HG03469 (cell line): ENCODE measurements around the gene NGF.

Source experiments
- ATAC-seq: cut with Tn5 transposase; IDR thresholded peaks from one replicate; pipeline ENCODE4 v1.9.1; 2021; ENCODE audit warnings: mild to moderate bottlenecking, moderate library complexity, moderate number of reproducible peaks; ENCODE audit not compliant: unreplicated experiment

The NGF gene

DNA sequence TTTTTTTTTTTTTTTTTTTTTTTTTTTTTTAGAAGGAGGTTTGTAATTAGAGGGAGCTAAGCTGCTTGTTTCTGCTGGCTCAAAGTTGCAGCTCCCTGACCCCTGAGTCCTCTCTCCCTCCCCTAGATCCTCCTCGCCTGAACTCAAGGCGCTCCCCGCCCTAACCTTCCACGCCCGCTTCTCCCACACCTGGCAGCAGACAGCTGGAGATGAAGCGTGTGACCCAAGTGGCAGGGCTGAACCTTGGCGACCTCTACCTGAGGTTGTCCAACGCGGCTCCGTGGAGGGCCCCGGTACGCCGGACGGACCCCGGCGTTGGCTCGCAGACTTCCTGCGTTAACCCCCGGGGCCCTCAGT, 795 bp downstream of the NGF start:
- ATAC-seq: no peak

DNA sequence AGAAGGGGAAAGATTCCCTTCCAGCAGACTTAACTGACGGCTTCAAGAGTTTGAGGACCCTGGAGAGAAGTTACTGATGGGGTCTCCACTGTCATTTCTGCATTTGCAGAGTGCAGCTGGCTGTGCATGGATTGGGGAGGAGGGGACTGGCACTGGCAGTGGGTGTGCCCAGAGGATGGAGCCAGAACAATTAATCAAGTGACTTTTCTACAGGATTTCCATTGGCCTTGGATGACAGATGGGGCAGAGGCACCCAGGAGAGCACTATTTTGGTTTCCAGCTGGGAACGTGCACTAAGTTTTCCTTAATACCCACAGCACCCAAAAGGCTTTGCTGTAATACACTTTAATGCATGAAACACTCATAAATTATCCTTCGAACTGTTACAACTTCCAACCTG, 1.3 kb downstream of the NGF start:
- ATAC-seq: no peak

DNA sequence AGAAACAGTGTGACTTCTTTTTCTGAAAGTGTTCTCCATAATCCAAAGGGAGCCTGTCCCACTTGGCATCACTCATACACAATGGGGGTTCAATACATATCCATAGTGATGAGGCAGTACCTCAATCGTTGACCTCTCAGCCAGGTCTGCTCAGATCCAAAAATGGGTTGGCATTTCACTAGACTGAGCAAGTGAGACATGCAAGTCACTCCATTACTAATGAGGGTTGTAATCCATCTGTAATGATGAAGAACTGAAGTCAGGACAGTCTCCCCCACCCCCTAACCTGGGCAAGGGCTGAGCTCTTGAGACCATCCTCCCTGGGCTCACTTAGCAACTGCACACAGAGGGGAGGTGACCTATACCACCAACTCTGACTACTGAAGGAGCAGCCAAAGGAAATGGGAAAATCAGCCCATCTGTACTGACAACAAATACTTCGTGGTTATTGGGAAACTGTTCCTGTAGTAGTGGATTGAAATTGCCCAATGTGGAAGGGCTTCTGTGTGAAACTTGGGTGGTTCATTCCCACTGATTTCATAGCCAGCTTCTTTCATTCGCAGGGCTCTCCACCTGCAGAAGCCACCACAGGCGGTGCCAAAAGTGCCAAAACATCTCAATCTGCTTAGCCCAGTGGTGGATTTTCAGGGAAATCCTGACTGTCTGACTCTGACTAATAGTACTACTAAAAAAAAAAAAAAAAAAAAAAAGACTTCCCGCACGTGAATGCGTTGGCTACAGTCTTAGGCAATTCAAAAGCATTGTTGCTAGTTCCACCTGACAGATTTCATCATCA, 5.0 kb downstream of the NGF start:
- no peak for ATAC-seq

DNA sequence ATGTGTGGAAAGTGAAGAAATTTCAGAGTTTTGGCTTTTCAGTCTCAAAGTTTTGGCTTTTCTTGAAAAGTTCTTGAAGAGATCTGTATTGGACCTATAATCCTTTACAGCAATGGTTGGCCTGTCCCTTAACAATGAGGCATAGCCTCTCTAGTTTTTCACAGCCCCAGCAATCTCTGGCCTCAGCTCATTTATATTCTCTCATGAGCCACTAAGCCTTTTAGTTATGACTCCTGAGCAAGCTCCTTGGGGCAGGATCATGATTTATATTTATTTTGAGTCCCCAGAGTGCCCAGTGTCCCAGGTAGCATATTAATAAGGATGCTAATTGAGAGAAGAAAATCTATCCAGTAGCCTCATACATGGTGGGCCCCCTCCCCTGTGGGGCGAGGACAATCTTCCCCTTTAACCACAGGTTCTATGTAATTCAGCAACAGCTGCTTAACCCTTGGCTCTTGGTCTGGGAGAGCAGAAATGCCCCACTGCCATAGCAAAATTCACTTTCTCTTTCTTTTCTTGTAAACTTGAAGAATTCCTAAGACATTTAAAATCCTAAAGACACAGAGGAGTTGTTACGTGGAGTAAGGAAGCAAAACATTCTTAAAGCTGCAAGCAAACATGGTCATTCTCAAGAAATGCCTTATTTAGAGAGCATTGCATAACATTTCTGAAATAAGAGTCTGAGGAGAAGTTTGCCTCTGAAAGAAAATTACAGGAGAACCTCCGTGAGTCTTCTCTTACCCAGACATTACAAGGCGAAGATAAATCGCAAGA, 6.3 kb downstream of the NGF start:
- no peak for ATAC-seq

DNA sequence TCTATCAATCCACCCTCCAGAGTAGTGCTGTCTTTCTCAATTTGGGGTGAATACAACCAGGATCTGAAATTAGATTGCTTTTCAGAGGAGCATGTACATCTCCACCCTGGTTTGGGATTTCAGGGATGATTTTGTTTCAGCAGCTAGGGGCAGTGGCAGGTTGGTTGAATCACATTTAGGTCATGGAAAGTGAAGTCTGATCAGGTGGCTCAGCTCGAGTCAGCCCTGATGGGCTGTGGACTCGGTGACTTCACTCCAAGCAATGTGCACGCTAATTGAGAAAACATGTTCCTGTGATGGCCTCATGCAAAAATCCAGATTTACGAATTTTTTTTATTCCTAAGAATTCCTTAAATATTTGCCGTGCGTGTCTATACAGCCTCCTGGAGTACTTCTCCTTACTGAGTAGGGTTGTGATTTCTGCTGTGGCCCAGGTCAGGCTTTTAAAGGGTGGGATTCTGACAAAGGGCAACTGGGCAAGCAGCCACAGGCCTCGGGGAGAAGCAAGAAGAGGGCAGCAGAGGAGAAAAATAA, 7.5 kb downstream of the NGF start:
- ATAC-seq: no peak

DNA sequence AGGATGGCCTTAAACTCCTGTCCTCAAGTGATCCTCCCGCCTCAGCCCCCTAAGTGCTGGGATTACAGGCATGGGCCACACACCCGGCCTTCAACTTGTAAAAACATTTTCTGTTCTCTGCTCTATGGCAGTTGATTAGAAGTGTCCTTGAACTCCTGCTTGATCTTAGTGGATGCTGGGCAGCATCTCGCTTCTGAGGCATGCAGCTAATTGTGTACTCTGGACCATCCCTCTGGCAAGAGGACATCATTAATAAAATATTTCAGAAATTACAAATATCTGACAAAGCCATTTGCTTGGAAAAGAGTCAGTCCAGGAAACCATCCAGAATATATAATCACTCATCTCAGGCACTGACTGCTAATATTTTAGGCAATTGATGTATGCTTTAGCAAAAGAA, 8.1 kb downstream of the NGF start:
- ATAC-seq: no peak

DNA sequence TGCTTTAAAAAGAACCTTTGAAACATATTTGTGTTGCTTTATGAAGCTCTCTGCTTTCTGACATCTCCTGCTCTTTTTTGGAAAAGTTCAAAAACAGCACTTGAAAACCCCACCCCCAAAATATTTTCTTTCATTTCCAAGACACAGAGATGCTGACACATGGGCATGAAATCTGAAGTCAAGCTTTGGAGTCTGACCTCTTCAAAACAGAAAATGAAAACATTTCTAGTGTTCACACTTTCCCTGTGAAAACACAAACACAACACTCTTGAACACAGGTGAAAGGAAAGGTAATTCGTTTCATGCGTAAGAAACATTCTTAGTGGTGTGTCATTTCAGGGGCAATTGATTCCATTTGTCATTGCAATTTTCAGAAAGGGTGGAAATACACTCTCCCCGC, 10.8 kb downstream of the NGF start:
- no peak for ATAC-seq

DNA sequence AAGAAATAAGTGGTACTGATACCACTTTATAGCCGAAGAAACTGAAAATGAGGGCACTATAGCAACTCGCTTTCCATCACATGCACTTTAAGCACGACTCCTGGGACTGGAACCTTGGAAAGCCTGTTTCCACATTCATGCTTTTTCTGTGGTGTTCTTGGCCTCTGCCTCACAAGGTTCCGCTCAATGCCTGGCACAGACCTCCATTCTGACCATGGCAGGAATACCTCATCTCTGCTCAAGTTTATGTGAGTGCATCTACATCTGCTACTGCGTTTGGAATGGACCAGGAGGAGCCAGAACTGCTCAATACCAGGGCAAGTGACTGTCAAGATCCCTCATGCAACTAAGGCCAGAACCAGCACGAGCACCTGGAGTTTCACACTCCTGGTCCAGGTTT, 11.6 kb downstream of the NGF start:
- no peak for ATAC-seq

DNA sequence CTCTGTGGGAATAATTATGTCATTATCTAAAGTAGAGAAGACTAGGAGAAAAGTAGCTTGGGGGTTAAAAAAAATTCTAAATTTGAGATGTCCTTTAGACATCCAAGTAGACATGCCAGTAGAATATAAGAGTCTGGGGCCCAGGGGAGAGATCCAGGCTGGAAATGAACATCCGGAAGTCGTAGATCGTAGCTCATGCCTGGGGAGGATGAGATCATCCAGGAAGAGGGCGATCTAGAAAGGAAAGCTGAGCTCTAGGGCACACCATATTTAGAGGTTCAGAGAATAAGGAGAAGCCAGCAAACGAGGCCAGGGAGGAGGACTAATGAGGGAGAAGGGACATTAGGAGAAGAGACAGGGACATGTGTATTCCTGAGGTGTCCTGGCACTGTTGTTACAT, 12.2 kb downstream of the NGF start:
- no peak for ATAC-seq

DNA sequence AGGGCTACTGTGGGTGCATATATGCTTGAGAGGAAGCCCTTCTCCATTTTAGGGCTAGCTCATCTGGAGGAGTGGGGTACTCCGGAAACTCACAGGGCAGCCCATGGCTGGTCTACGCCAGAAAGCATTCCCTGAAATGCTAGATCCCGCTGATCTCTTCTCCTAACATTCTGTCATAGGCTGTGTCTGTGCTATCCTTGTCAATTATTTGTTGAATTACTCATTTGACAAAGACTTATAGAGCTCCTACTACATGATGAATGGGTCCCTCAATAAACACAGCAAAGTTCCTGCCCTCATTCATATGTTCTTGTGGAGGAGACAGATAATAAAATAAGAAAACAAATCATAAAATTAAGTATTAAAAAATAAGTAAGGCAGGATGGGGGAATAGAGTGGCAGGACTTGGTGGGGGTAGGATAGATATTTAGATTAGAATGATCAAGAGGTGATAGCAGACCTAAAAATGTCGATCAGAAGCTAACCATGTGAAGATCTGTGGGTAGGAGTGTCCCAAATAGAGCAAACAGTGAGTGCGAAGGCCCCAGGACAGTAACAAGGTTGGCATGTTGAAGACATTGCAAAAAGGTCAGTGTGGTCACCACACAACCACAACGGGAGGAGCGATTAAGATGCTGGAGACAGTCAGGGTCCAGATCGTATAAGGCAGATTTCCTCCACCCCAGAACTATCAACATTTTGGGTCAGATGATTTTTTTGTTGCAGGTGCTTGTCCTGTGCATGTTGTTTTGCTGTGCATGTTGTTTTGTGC, 13.2 kb downstream of the NGF start:
- no peak for ATAC-seq

DNA sequence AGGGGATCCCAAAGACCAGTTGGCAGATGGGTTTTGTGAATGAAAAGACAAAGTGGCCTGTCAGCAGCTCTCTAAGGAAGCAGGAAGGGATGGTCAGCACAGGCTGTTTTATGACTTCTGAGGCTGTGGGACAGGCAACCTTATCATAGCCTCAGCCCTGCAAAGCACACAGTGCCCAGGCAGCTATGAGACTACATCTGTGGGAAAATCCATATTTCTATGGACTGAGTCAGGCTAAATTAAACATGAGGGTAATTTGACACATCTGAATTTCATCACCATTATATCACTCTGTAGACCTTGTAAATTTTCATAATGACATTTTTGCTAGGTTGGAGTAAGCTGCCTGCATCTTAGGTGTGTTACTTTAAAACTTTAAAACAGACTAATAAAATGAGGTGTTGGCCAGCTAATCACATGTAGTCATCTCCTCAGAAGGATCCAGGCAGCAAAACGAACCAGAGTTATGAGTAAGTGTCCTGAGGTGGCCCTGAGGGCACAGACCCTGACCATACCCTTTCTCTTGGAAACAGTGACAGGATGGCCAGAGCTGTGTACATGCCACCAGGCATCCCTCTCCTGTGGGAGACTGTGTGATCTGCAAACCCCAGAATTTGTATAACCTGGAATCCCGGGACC, 14.6 kb downstream of the NGF start:
- no peak for ATAC-seq

DNA sequence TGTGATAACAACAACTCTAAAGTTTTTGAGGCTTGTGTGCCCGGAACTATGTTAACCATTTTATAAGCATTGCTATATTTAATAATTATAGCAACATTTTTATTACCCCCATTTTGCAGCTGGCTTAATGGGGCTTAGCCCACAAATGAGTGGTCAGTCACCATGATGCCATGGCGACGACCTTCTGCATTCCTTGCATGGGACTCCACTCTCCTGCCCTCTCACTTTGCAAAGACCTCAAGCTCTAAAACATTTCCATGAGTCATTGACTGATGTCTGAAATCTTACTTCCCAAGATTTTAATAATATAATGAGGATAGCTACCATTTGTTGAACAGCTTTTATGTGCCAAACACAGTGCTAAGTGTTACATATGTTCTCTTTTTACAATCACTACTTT, 15.4 kb downstream of the NGF start:
- ATAC-seq: no peak

DNA sequence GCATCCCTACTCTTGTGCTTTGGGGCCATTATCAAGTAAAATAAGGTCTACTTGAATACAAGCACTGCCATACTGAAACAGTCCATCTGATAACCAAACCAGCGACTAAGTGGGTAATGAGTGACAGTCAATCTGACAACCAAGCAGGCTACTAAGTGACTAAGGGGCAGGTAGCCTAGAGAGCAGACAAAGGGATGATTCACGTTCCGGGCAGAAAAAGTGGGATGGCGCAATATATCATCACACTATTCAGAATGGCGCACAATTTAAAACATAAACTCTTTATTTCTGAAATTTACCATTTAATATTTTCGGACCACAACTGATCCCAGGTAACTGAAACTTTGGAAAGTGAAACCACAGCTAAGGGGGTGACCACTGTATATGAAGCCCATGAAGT, 17.7 kb downstream of the NGF start:
- ATAC-seq: no peak

DNA sequence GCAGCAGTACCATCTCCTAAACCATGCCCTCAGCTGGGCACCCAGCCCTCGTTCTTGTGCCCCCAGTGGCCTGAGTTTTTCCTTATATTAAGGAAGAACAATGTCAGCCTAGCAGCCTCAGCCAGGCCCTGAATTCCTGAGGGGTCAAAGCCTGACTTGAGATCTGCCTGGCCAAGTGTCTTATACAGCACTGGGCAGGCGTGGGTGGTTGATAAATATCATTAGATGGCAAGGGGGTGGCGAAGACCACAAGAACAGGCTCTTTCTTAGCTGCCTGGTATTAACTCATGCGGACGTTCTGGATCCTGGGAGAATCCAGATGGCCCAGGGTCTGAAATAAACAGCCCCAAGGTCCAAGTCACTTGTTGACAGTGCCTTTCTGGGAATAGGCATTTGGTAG, 18.3 kb downstream of the NGF start:
- no peak for ATAC-seq

DNA sequence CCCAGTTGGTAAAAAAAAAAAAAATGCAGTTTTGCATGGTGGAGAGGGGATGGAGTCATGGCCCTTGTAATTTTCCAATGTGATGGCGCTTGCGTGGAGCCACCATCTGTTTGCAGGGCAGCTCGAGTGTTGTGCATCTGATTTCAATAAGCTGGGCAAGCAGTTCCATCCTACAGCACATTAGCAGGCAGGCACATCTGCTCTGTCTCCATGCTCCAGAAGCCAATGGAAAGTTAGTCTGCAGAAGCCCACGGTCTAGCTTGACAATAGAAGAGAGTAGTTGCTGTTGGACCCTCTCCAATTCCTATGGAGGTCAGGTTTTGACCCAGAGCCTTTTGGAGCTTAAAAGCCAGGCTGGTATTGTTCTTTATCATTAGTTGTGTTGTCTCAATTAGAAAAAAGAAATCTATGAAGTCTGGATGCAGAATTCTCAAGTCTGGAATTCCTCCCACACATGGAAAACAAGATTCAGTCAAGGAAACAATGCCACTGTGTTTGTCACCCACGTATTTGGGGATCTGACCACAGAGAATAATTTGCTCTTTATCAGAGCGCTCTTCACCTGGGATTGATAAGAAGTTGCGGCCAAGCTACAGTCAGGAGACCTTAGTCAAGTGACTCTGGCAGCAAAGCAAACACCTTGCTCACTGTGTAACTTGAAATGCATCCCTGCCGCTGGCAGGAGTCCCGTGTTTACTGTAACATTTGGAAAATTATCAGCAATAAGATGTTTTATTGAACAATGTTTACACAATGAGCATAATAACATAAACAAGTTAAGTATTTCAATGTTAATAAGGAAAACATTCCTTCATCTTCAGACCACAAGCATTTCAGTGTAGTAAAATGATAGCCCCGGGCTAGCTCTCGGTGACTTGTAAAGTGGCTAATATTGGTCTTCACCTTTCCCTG, 20.7 kb downstream of the NGF start:
- no peak for ATAC-seq

DNA sequence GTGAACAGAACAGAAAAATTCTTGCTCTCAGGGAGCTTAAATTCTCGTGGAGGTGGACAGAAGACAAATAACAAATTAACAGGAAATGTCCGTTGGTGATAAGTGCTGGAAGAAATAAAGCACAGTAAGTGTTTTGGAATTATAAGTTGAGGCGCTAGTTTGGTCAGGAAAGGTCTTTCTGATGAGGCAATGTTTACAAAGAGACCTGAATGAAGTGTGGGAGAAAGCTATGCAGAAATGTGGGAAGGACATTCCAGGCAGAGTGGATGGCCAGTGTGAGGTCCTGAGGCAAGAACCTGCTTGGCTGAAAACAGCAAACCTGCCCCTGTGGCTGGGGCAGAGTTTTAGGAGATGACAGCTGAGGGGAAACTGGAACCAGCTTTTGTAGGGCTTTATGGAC, 23.3 kb downstream of the NGF start:
- no peak for ATAC-seq

DNA sequence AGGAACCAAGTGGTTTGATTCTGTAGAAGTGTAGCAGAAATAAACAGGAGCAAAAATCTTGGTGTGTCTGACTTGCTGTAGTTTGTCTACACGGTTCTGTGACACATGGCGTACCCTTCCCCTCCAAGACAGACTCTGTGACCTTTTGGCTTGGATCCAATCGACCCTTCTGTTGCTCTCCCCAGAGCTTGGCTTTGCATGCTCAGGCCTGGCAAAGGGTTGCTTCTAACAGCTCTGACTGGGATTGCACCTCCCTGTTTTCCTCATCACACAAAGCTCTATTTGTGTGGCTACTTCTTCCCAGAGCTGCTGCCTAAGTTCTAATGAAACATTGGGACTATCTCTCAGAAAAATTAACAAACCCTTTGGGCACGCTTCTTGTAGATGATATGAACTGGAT, 24.0 kb downstream of the NGF start:
- no peak for ATAC-seq

DNA sequence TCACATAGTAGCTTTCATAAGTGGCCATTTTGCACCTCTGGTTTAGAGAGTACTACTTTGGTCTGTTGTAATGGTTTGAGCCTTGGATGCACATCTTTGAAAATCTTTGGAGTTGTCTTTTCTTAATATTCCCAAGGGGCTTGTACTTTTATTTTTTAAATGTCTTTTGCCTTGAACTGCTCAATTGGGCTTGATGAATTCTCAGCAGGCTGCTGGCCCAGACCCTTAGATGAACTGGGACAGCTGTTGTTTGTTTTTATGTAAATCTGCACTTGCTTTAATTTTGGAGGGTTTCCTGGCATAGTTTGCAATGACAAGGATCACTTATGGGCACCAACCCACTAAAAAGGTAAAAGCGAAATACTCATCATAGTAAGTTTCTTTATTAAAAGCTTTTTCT, 24.9 kb downstream of the NGF start:
- no peak for ATAC-seq

DNA sequence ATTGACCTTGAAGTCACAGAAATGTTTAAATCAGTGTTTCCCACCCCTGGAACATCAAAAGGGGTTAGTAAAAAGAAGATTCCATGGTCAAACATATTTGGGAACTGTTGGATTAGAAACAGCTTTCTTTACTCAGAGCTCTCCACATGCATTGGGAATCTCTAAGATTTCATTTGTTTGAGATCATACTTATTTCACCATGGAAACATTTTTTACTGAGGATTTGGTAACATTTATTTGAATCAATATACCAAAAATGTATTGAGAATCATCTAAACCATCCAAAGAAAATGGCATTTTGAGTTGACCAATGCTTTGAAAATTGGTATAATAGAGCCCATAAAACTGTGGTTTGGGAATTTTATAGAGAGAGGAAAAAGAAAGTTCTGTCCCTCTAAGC, 25.3 kb downstream of the NGF start:
- no peak for ATAC-seq

DNA sequence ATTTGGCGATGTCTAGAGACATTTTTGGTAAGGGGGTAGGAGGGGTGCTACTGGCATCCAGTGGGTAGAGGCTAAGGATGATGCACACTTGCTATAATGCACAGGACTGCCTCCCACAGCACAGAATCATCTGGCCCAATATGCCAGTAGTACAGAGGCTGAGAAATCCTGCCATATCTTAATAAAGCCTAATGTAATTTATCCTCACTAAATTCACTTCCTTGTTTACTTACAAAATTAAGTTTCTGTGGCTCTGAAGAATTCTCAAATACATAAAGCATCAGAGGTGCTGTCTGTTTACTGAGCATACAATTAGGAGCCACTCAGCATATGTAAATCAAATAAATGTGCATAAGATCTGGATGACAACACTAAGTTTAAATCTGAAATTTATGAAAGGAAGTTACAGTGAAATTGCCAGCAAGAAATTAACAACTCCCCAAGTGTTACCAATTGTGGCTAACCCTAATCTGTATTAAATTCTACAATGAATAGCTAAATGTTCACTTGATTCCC, 26.5 kb downstream of the NGF start:
- ATAC-seq: no peak
